Lower leg skin (tissue), 3 donors: ENCODE measurements around the gene FCSK.

ENCODE experiments used
- POLR2A ChIP-seq, 2 donors: fragments of 450-650 bp; IDR thresholded peaks; one replicate each; pipeline ENCODE4 v1.6.1; 2016 to 2017; ENCODE audit warnings: antibody characterized with exemption in 2 of 2, mild to moderate bottlenecking in 1 of 2, moderate library complexity in 1 of 2
- TF ChIP-seq, protein P1 (sequence below), 3 donors: fragments of 450-650 bp; IDR thresholded peaks; one replicate each; pipeline ENCODE4 v1.5.1; 2016; ENCODE audit warnings: antibody characterized with exemption in 3 of 3, mild to moderate bottlenecking in 3 of 3, moderate library complexity in 2 of 3

DNA sequence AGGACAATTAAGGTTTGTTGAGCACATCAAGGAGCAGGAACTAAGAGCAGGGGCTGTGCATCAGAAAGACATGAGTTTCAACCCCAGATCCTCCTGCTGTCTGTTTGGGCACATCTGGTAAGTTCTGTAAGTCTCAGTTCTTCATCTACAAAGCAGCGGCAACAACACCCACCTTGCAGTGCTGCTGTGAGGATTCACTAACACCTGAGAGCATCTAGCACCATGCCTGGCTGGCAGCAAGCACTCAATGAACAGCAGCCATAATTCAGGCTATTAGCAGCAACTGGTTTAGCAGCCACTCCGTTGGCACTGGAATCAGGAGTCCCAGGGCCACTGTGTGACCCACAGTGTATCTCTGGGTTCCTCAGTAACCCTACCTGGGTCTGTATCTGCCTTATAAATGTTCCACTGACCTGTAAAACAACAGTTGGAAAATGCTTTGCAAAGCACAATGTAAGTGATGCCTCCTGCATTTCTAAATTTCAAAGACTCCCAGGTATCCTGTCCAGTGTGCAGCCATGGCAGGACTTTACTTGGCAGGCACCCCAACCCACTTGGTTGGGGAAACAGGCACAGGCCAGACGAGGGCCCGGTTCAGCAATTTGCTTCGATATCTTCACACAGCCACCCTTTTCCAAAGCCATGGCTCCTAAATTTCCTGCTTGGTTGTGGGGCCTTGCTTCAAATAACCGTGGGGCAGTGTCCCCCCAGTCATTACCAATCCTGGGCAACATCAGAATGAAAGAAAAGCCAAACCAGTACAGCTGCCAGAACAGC lies 19.7 kb upstream of the FCSK start:
- TF ChIP-seq, protein P1, sequence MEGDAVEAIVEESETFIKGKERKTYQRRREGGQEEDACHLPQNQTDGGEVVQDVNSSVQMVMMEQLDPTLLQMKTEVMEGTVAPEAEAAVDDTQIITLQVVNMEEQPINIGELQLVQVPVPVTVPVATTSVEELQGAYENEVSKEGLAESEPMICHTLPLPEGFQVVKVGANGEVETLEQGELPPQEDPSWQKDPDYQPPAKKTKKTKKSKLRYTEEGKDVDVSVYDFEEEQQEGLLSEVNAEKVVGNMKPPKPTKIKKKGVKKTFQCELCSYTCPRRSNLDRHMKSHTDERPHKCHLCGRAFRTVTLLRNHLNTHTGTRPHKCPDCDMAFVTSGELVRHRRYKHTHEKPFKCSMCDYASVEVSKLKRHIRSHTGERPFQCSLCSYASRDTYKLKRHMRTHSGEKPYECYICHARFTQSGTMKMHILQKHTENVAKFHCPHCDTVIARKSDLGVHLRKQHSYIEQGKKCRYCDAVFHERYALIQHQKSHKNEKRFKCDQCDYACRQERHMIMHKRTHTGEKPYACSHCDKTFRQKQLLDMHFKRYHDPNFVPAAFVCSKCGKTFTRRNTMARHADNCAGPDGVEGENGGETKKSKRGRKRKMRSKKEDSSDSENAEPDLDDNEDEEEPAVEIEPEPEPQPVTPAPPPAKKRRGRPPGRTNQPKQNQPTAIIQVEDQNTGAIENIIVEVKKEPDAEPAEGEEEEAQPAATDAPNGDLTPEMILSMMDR (IDR thresholded peaks at IDR 0.05) = no peak
- no peak for TF ChIP-seq POLR2A (IDR thresholded peaks at IDR 0.05)
